NCI-H2227 (cell line): ENCODE measurements around the gene HOMEZ.

Experiments used
- DNase-seq: peaks from one replicate; lab custom pipeline; 2025; ENCODE audit not compliant: unreplicated experiment; lab: John Stamatoyannopoulos, UW

Gene HOMEZ

GRCh38 chr14:23308721-23309445, 23.0 kb upstream of the HOMEZ start:
- DNase-seq: no peak

- DNase-seq: no peak
These were observed 22.0 kb upstream of the HOMEZ start for GRCh38 chr14:23307687-23308644.

GRCh38 chr14:23307146-23307530, 21.2 kb upstream of the HOMEZ start:
- DNase-seq: no peak

- DNase-seq: peak; percentile 88
These were observed 20.6 kb upstream of the HOMEZ start, which contains the start of gene BCL2L2 for GRCh38 chr14:23306412-23307145. Gene BCL2L2 (plus strand): TSS chr14:23306833. CDS start chr14:23307768, 935 bp downstream.

- DNase-seq: peak; percentile 82
These were observed 16.6 kb upstream of the HOMEZ start, which contains the start of gene PPP1R3E for GRCh38 chr14:23302290-23303225. Gene PPP1R3E (minus strand): TSS chr14:23302859. CDS start chr14:23302576, 283 bp downstream.

GRCh38 chr14:23301969-23302289, 16.0 kb upstream of the HOMEZ start:
- no peak for DNase-seq

GRCh38 chr14:23301288-23301968, 15.5 kb upstream of the HOMEZ start:
- DNase-seq: peak; percentile 99

GRCh38 chr14:23300687-23301223, 14.8 kb upstream of the HOMEZ start:
- peak; percentile 26 for DNase-seq

- no peak for DNase-seq
These were observed 14.2 kb upstream of the HOMEZ start for GRCh38 chr14:23299986-23300686.

- DNase-seq: peak; percentile 46
These were observed 13.5 kb upstream of the HOMEZ start for GRCh38 chr14:23299211-23299957.

- no peak for DNase-seq
These were observed 11.8 kb upstream of the HOMEZ start for GRCh38 chr14:23297611-23298277.

GRCh38 chr14:23297096-23297495, 11.2 kb upstream of the HOMEZ start:
- no peak for DNase-seq

GRCh38 chr14:23296012-23296777, 10.3 kb upstream of the HOMEZ start:
- DNase-seq: no peak

- DNase-seq: peak; percentile 79
These were observed 9.0 kb upstream of the HOMEZ start for GRCh38 chr14:23294734-23295561.

GRCh38 chr14:23286902-23287479, 1.1 kb upstream of the HOMEZ start:
- DNase-seq: no peak
